GM12878 (cell line): ENCODE measurements around the gene MIEF1. TPM values are rescaled to one million over a fixed set of nuclear protein-coding genes. Genes with fewer than 3 reads are reported as not detected.

Experiments used
- ATAC-seq: fragments of 200-7000 bp; cut with Tn5 transposase; 3 replicates; pipeline ENCODE4 v1.9.1; 2020; ENCODE audit warnings: mild to moderate bottlenecking, moderate library complexity
- BruUV-seq: library from RNA; stranded (reverse); fragments of 400-500 nt; replicated peaks from 2 replicates; lab custom pipeline; 2021; lab: Mats Ljungman, UMichigan
- CTCF ChIA-PET: fragments of 300-600 bp; sonication (Branson Sonifier 250); formaldehyde crosslinking; extraction: SDS; loops from one replicate; lab custom pipeline; 2021; ENCODE audit warnings: inconsistent platforms; lab: Yijun Ruan, JAX
- POLR2A ChIA-PET: fragments of 350-600 bp; formaldehyde crosslinking; extraction: SDS; loops from one replicate; lab custom pipeline; 2021; ENCODE audit warnings: inconsistent platforms; lab: Charles Lee
- RAD21 ChIA-PET: fragments of 300-600 bp; sonication (Branson Sonifier 250); formaldehyde crosslinking; loops from one replicate; lab custom pipeline; 2023; ENCODE audit warnings: antibody characterized with exemption; ENCODE audit not compliant: unreplicated experiment; lab: Charles Lee
- SMC1A ChIA-PET: fragments of 300-600 bp; sonication (Branson Sonifier 250); formaldehyde crosslinking; loops from one replicate; lab custom pipeline; 2023; ENCODE audit not compliant: unreplicated experiment, uncharacterized antibody; lab: Charles Lee
- DNase-seq: peaks from one replicate; pipeline ENCODE4 v3.0.0-alpha.2; 2011; ENCODE audit warnings: low read depth, low spot score
- FAIRE-seq: peaks from 3 replicates; lab custom pipeline; 2011; peaks lifted over from hg19 to GRCh38; lab: Jason Lieb, UNC
- H2AFZ ChIP-seq: 2 replicates; pipeline ENCODE4 v1.6.0; 2011; ENCODE audit warnings: low read depth, low read length, control low read depth; ENCODE audit not compliant: control insufficient read depth
- H3K27ac ChIP-seq: 2 replicates; pipeline ENCODE4 v1.5.1; 2011; ENCODE audit warnings: control low read depth; ENCODE audit not compliant: control insufficient read depth, insufficient read depth
- H3K27me3 ChIP-seq, 2 experiments: replicated peaks in 1 of 2; 2 replicates each; pipeline versions ENCODE4 v1.6.0 to v1.6.1; 2011; ENCODE audit warnings: low read length in 1 of 2; ENCODE audit not compliant: control insufficient read depth in 2 of 2, insufficient read depth in 2 of 2
- H3K36me3 ChIP-seq, 2 experiments: 2 replicates each; pipeline ENCODE4 v1.5.1; 2011; ENCODE audit warnings: low read length in 1 of 2; ENCODE audit not compliant: control insufficient read depth in 2 of 2, insufficient read depth in 2 of 2
- H3K4me1 ChIP-seq: 2 replicates; pipeline ENCODE4 v1.6.1; 2011; ENCODE audit warnings: mild to moderate bottlenecking, low read length, moderate library complexity, mixed read lengths; ENCODE audit not compliant: control insufficient read depth, insufficient read depth
- H3K4me2 ChIP-seq: 2 replicates; pipeline ENCODE4 v1.6.0; 2011; ENCODE audit warnings: control low read depth; ENCODE audit not compliant: control insufficient read depth, insufficient read depth
- H3K4me3 ChIP-seq: fragments of 200-600 bp; sonication (generic); 2 replicates; pipeline ENCODE4 v1.5.1; 2016
- H3K79me2 ChIP-seq: 2 replicates; pipeline ENCODE4 v1.6.0; 2011; ENCODE audit warnings: low read length; ENCODE audit not compliant: control insufficient read depth, insufficient read depth
- H3K9ac ChIP-seq: 2 replicates; pipeline ENCODE4 v1.8.0; 2011; ENCODE audit warnings: low read length, control low read depth, mixed read lengths; ENCODE audit not compliant: control insufficient read depth, insufficient read depth
- H3K9me3 ChIP-seq: replicated peaks from 3 replicates; pipeline ENCODE4 v1.5.1; 2011; ENCODE audit warnings: mild to moderate bottlenecking, low read length; ENCODE audit not compliant: control insufficient read depth, insufficient read depth
- H4K20me1 ChIP-seq: 2 replicates; pipeline ENCODE4 v1.6.0; 2011; ENCODE audit not compliant: control insufficient read depth, insufficient read depth
- DPF2 ChIP-seq: fragments of 450-650 bp; IDR thresholded peaks from 2 replicates; pipeline ENCODE4 v1.6.1; 2017; ENCODE audit warnings: mild to moderate bottlenecking
- FOXK2 ChIP-seq: fragments of 450-650 bp; IDR thresholded peaks from 2 replicates; pipeline ENCODE4 v1.6.1; 2017; ENCODE audit warnings: mild to moderate bottlenecking, moderate library complexity
- JUND ChIP-seq: IDR thresholded peaks from 2 replicates; pipeline ENCODE4 v1.6.1; 2012; ENCODE audit warnings: low read depth, mild to moderate bottlenecking, low read length, improper control_type of control experiment, moderate library complexity
- MEF2B ChIP-seq: fragments of 450-650 bp; IDR thresholded peaks from 2 replicates; pipeline ENCODE4 v1.6.1; 2018; ENCODE audit warnings: mild to moderate bottlenecking, moderate library complexity; ENCODE audit not compliant: partially characterized antibody, poor library complexity, severe bottlenecking
- NFIC ChIP-seq: IDR thresholded peaks from 2 replicates; pipeline ENCODE4 v1.6.1; 2012; ENCODE audit warnings: low read depth, mild to moderate bottlenecking, inconsistent platforms, low read length, moderate library complexity
- NFYA ChIP-seq: IDR thresholded peaks from 2 replicates; pipeline ENCODE4 v1.6.1; 2011; ENCODE audit warnings: low read depth, mild to moderate bottlenecking, low read length, improper control_type of control experiment, borderline replicate concordance
- NFYB ChIP-seq: IDR thresholded peaks from 2 replicates; pipeline ENCODE4 v1.6.1; 2011; ENCODE audit warnings: low read depth, mild to moderate bottlenecking, low read length, improper control_type of control experiment, moderate library complexity; ENCODE audit not compliant: insufficient read depth
- NR2C1 ChIP-seq: fragments of 450-650 bp; IDR thresholded peaks from 2 replicates; pipeline ENCODE4 v1.6.1; 2017; ENCODE audit warnings: antibody characterized with exemption, mild to moderate bottlenecking, moderate library complexity
- NR2F1 ChIP-seq: fragments of 450-650 bp; conservative IDR thresholded peaks from 2 replicates; pipeline ENCODE4 v1.6.1; 2017; ENCODE audit warnings: mild to moderate bottlenecking
- POLR2AphosphoS5 ChIP-seq: IDR thresholded peaks from 2 replicates; pipeline ENCODE4 v1.6.1; 2011; ENCODE audit warnings: mild to moderate bottlenecking, low read length, inconsistent platforms
- SUZ12 ChIP-seq: fragments of 200-600 bp; sonication (generic); IDR thresholded peaks from one replicate; pipeline ENCODE4 v1.6.1; 2018; ENCODE audit warnings: antibody characterized with exemption, mild to moderate bottlenecking; ENCODE audit not compliant: unreplicated experiment
- WGBS: methylation state at CpG from one replicate; pipeline ENCODE4 v1.1.6; 2016; ENCODE audit warnings: low lambda C conversion rate; ENCODE audit not compliant: insufficient replicate concordance, insufficient coverage; ENCODE audit errors: missing lambda C conversion rate; 5-methylcytosine and 5-hydroxymethylcytosine counted together
- in situ Hi-C: fragments of 300-500 bp; cut with MboI; formaldehyde crosslinking; loops from 9 replicates; pipeline ENCODE4 v1.14.3; 2018; ENCODE audit warnings: mixed read lengths
- intact Hi-C: fragments of 100-400 bp; cut with micrococcal nuclease; formaldehyde crosslinking; loops from one replicate; pipeline ENCODE4 v1.14.2; 2022; ENCODE audit not compliant: unreplicated experiment
- polyA plus RNA-seq, 11 experiments: library from polyadenylated mRNA; depleted of rRNA in 4 of 11; unstranded in 6 of 11; stranded (reverse) in 5 of 11; fragments of >200 nt; fragmentation: Nextera tagmentation in 4 of 11; fragmentation: Illumina TruSeq in 1 of 11; extraction: Ambion mirVana in 4 of 11; extraction: Trizol in 1 of 11; gene quantifications; 1 replicate in 1 of 11; 2 replicates in 10 of 11; pipeline versions ENCODE4 v1.2.1 to v1.2.3, GENCODE V29; 2011 to 2016; ENCODE audit warnings: inconsistent platforms in 2 of 11, missing spikeins in 2 of 11, low read depth in 1 of 11
- total RNA-seq, 4 experiments: library from RNA; depleted of rRNA in 3 of 4; stranded (reverse); fragments of >200 nt in 3 of 4; fragmentation: Illumina TruSeq in 1 of 4; extraction: Trizol in 1 of 4; gene quantifications; 2 replicates each; pipeline versions ENCODE4 v1.2.1 to v1.2.3, GENCODE V29; 2013 to 2021
- TF ChIP-seq, protein P1 (sequence below): IDR thresholded peaks from 2 replicates; pipeline ENCODE4 v1.6.1; 2011; ENCODE audit warnings: low read depth, mild to moderate bottlenecking, low read length, moderate library complexity, borderline replicate concordance; ENCODE audit errors: extremely low read depth
- TF ChIP-seq, protein P2 (sequence below): fragments of 450-650 bp; IDR thresholded peaks from 2 replicates; pipeline ENCODE4 v1.6.1; 2017; ENCODE audit warnings: mild to moderate bottlenecking, moderate library complexity

MIEF1 gene
- total and polyA plus RNA-seq, 10 of the 15 experiments (the other 5 are each of a cell fraction or from before 2014, with no cell fraction given), result 12.4 to 52.3 (median 29.3) TPM

DNA sequence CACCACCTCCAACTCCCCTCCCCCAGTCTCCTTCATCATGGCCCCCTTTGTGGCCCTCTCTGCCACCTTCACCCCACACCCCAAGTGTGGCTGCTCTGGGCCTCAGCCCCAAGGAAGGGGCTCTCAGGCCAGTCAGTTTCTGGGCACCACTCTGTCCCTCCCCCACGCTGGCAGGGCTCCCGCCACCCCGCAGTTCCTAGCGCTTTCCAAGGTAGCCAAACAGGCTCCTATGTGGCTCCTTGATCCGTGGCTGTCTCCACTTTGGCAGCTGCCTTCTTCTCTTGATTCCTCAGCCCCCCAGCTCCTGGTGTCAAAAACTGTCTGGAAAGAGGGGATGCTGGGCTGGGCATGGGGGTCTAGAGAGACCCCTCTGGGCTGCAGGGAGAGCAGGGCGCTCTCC, 58.0 kb downstream of the MIEF1 start:
- H3K27me3 ChIP-seq, result peaks cover 7 to 8% of the 10 kb centered on the region in 2 experiments; a peak in 3 of 4 replicates

DNA sequence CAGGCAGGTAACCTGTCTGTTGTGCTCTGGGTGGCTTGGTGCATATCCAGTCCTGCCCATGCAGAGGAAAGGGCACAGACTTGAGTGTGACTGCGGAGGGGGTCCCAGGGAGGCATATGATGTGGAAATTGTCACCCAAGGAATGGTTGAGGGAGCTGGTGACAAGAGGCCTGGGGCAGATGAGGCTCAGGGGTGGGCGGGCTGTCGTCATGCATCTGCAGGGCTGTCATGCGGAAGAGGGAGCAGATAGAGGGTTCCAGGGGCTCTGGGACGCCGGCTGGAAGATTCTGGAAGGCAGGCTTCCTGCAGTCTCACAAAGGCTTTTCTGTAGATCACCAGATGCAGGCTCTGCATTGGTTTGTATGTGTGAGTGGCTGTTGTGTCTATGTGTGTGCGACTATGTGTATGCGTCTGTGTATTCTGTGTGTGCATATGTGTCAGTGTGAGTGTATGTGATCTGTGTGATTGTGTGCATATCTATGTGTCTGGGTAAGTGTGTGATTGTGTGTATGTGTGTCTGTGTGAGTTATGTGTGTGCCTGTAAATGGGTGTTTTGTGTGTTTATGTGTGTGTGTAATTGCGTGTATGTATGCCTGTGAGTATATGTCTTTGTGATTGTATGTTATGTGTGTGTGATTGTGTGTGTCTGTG, 60.9 kb downstream of the MIEF1 start:
- POLR2A ChIA-PET, result no interaction called here
- Histone ChIP-seq H3K9me3 (no peaks in the 10 kb centered on the region), H3K4me3 (no peak overlapping the region), H2AFZ (no peak overlapping the region), H3K36me3 (no peaks in the 10 kb centered on the region), H3K4me1 (no peaks in the 10 kb centered on the region), H3K27me3 (peaks cover 4 to 5% of the 10 kb centered on the region in 2 experiments; a peak in 3 of 4 replicates), H3K4me2 (no peak overlapping the region), H3K27ac (no peak overlapping the region), H3K79me2 (no peaks in the 10 kb centered on the region), H4K20me1 (no peaks in the 10 kb centered on the region), H3K9ac (no peak overlapping the region)
- BruUV-seq, result no TSS peak
- FAIRE-seq (peak; percentile 49), ATAC-seq (no peak), DNase-seq (no peak)
- CTCF ChIA-PET, result interaction anchor here (1.1 kb wide), 1 partner anchor 462 kb away, joined by 5 read pairs; no protein-coding TSS in a partner anchor
- WGBS, result 46% methylated on average over 9 of the region's 9 CpGs
- SMC1A ChIA-PET, result interaction anchor here (1.7 kb wide), 1 partner anchor 462 kb away, joined by 4 read pairs; no protein-coding TSS in a partner anchor
- in situ Hi-C loops, result no loop called here
- RAD21 ChIA-PET, result interaction anchor here (1.5 kb wide), 1 partner anchor 462 kb away, joined by 8 read pairs; no protein-coding TSS in a partner anchor
- intact Hi-C loops, result no loop called here
- TF ChIP-seq POLR2AphosphoS5, result no peak
- TF ChIP-seq NFYA, result no peak
- TF ChIP-seq DPF2, result no peak
- TF ChIP-seq, protein P1, sequence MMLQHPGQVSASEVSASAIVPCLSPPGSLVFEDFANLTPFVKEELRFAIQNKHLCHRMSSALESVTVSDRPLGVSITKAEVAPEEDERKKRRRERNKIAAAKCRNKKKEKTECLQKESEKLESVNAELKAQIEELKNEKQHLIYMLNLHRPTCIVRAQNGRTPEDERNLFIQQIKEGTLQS, result no peak
- TF ChIP-seq MEF2B, result no peak
- TF ChIP-seq, protein P2, sequence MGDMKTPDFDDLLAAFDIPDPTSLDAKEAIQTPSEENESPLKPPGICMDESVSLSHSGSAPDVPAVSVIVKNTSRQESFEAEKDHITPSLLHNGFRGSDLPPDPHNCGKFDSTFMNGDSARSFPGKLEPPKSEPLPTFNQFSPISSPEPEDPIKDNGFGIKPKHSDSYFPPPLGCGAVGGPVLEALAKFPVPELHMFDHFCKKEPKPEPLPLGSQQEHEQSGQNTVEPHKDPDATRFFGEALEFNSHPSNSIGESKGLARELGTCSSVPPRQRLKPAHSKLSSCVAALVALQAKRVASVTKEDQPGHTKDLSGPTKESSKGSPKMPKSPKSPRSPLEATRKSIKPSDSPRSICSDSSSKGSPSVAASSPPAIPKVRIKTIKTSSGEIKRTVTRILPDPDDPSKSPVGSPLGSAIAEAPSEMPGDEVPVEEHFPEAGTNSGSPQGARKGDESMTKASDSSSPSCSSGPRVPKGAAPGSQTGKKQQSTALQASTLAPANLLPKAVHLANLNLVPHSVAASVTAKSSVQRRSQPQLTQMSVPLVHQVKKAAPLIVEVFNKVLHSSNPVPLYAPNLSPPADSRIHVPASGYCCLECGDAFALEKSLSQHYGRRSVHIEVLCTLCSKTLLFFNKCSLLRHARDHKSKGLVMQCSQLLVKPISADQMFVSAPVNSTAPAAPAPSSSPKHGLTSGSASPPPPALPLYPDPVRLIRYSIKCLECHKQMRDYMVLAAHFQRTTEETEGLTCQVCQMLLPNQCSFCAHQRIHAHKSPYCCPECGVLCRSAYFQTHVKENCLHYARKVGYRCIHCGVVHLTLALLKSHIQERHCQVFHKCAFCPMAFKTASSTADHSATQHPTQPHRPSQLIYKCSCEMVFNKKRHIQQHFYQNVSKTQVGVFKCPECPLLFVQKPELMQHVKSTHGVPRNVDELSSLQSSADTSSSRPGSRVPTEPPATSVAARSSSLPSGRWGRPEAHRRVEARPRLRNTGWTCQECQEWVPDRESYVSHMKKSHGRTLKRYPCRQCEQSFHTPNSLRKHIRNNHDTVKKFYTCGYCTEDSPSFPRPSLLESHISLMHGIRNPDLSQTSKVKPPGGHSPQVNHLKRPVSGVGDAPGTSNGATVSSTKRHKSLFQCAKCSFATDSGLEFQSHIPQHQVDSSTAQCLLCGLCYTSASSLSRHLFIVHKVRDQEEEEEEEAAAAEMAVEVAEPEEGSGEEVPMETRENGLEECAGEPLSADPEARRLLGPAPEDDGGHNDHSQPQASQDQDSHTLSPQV, result no peak
- no peak for TF ChIP-seq SUZ12

More for the DNA sequence above, 58.0 kb downstream of the MIEF1 start:
- Histone ChIP-seq H2AFZ (no peak overlapping the region), H3K4me3 (no peak overlapping the region), H3K9ac (no peak overlapping the region), H3K4me2 (no peak overlapping the region), H4K20me1 (no peaks in the 10 kb centered on the region), H3K27ac (no peak overlapping the region), H3K9me3 (no peaks in the 10 kb centered on the region), H3K79me2 (no peaks in the 10 kb centered on the region), H3K4me1 (no peaks in the 10 kb centered on the region), H3K36me3 (no peaks in the 10 kb centered on the region)
- in situ Hi-C loops (no loop called here), intact Hi-C loops (no loop called here)
- ChIA-PET CTCF (interaction anchor here (1.7 to 3.4 kb wide), 2 partner anchors 456 to 464 kb away, joined by 3 to 23 read pairs; no protein-coding TSS in a partner anchor), RAD21 (interaction anchor here (1.3 kb wide), 1 partner anchor 465 kb away, joined by 9 read pairs; no protein-coding TSS in a partner anchor), SMC1A (interaction anchor here (0.6 to 1.2 kb wide), 2 partner anchors 464 to 477 kb away, joined by 3 to 4 read pairs; no protein-coding TSS in a partner anchor), POLR2A (no interaction called here)
- FAIRE-seq (no peak), DNase-seq (no peak), ATAC-seq (no peak)
- BruUV-seq, result no TSS peak
- whole genome bisulfite sequencing, result 33% methylated on average over 6 of the region's 6 CpGs
- TF ChIP-seq NFIC (no peak), NFYB (no peak), JUND (no peak), FOXK2 (no peak), NR2F1 (0 out of 2 replicates have a peak, but pooled peaks have one; percentile 5), NR2C1 (no peak)
